WTC11 (cell line): ENCODE measurements around the gene LCN15. TPM values are rescaled to one million over a fixed set of nuclear protein-coding genes. Genes with fewer than 3 reads are reported as not detected.

ENCODE experiments used
- AFF4 ChIP-seq: sonication (generic); formaldehyde crosslinking; IDR thresholded peaks from 2 replicates; pipeline ENCODE4 v1.8.1; 2023; ENCODE audit warnings: mild to moderate bottlenecking, missing genetic modification reagents, borderline replicate concordance
- AR ChIP-seq: fragments of 250-450 bp; sonication (Bioruptor Pico); IDR thresholded peaks from 2 replicates; pipeline ENCODE4 v1.9.0; 2021; ENCODE audit warnings: mild to moderate bottlenecking
- ARID4B ChIP-seq: sonication (generic); formaldehyde crosslinking; IDR thresholded peaks from 2 replicates; pipeline ENCODE4 v1.8.0; 2023; ENCODE audit warnings: missing genetic modification reagents, mild to moderate bottlenecking, borderline replicate concordance
- EMX1 ChIP-seq: fragments of 250-450 bp; sonication (Bioruptor Pico); IDR thresholded peaks from 2 replicates; pipeline ENCODE4 v1.8.0; 2021; ENCODE audit warnings: mild to moderate bottlenecking
- ERG ChIP-seq: fragments of 250-450 bp; sonication (Bioruptor Pico); IDR thresholded peaks from 2 replicates; pipeline ENCODE4 v1.8.0; 2021; ENCODE audit warnings: mild to moderate bottlenecking
- FOXP4 ChIP-seq: sonication (generic); formaldehyde crosslinking; IDR thresholded peaks from 2 replicates; pipeline ENCODE4 v1.8.0; 2022; ENCODE audit warnings: mild to moderate bottlenecking, missing genetic modification reagents
- MAX ChIP-seq: sonication (generic); formaldehyde crosslinking; IDR thresholded peaks from 2 replicates; pipeline ENCODE4 v1.8.0; 2022; ENCODE audit warnings: mild to moderate bottlenecking, missing genetic modification reagents
- OVOL2 ChIP-seq: fragments of 250-450 bp; sonication (Bioruptor Pico); IDR thresholded peaks from 2 replicates; pipeline ENCODE4 v1.9.0; 2021; ENCODE audit warnings: mild to moderate bottlenecking, borderline replicate concordance
- PRDM15 ChIP-seq: sonication (generic); formaldehyde crosslinking; IDR thresholded peaks from 2 replicates; pipeline ENCODE4 v1.8.0; 2022; ENCODE audit warnings: missing genetic modification reagents
- TEAD1 ChIP-seq: sonication (generic); formaldehyde crosslinking; IDR thresholded peaks from 2 replicates; pipeline ENCODE4 v1.8.0; 2022; ENCODE audit warnings: mild to moderate bottlenecking, missing genetic modification reagents
- TEAD4 ChIP-seq: sonication (generic); formaldehyde crosslinking; IDR thresholded peaks from 2 replicates; pipeline ENCODE4 v1.8.0; 2022; ENCODE audit warnings: mild to moderate bottlenecking, missing genetic modification reagents
- ZNF532 ChIP-seq: fragments of 250-450 bp; sonication (Bioruptor Pico); IDR thresholded peaks from 2 replicates; pipeline ENCODE4 v1.9.0; 2021; ENCODE audit warnings: mild to moderate bottlenecking, borderline replicate concordance
- total RNA-seq: library from RNA; stranded (reverse); gene quantifications from 3 replicates; pipeline ENCODE4 v1.2.3, GENCODE V29; 2021

Gene LCN15
- total RNA-seq, 1 experiment from 2014 or later, result 0.52 TPM

GRCh38 chr9:136791516-136792276 lies 27.4 kb upstream of the LCN15 start (continued):
- TF ChIP-seq AFF4 (CRISPR knock-in tag) (no peak), ZNF532 (CRISPR knock-in tag) (no peak), TEAD4 (0 out of 2 replicates have a peak, but pooled peaks have one; percentile 47), FOXP4 (CRISPR knock-in tag) (no peak; the same call in 1 of the 2 replicates), TEAD1 (CRISPR knock-in tag) (peak; percentile 88), EMX1 (CRISPR knock-in tag) (no peak), MAX (CRISPR knock-in tag) (peak; percentile 94), PRDM15 (CRISPR knock-in tag) (no peak), AR (no peak), ARID4B (peak; percentile 63; the same call in 1 of the 2 replicates), OVOL2 (CRISPR knock-in tag) (no peak), ERG (CRISPR knock-in tag) (no peak)
